ENCODE measurements around the gene CCNY.

DNA sequence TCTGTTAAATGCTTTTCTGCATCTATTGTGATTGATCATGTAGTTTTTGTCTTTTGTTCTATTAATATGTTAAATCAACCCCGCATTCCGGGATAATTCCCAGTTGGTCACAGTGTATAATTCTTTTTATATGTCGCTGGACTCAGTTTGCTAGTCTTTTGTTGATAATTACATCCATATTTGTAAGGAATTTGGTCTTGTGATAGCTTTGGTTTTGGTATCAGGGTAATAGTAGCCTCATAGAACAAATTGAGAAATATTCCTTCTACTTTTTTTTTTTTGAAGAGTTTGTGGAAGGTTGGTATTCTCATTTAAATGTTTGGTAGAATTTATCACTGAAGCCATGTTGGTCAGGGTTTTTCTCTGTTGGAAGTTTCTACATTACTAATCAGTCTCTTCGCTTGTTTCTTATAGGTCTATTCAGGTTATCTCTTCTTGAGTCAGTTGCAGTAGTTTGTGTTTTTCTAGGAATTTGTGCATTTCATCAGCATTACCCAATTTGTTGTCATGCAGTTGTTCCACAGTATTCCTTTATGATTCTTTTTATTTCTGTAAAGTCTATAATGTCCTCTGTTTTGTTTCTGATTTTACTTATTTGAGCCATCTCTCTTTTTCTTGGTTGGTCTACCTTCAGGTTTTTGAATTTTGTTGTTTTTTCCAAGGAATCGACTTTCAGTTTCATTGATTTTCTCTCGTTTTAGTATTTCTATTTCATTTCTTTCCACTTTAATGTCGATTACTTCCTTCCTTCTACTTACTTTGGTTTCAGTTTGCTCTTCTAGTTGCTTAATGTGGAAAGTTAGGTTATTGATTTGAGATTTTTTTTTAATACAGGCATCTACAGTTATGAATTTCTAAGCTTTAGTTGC is 204.2 kb downstream of the CCNY start:
- TF ChIP-seq SUZ12 (IDR thresholded peaks at IDR 0.05; ENCODE audit: extremely low read depth, insufficient read depth, insufficient read length): no peak
- TF ChIP-seq ZNF274 (IDR thresholded peaks at IDR 0.05; ENCODE audit: low read depth, low read length): no peak
